Transverse colon (tissue), 4 donors: ENCODE measurements around the gene C1orf35.

ENCODE experiments used
- CTCF ChIP-seq, 5 experiments: fragments of 200-600 bp in 3 of 5; fragments of 450-650 bp in 2 of 5; sonication (generic) in 3 of 5; IDR thresholded peaks; 1 replicate in 2 of 5; 2 replicates in 3 of 5; pipeline ENCODE4 v1.5.1; 2016 to 2017; ENCODE audit warnings: antibody characterized with exemption in 5 of 5, inconsistent platforms in 3 of 5, mild to moderate bottlenecking in 2 of 5, moderate library complexity in 1 of 5
- EP300 ChIP-seq: sonication (generic); formaldehyde crosslinking; IDR thresholded peaks from one replicate; pipeline ENCODE4 v1.6.1; 2017; ENCODE audit warnings: antibody characterized with exemption, low read depth
- POLR2A ChIP-seq: fragments of 450-650 bp; IDR thresholded peaks from one replicate; pipeline ENCODE4 v1.6.1; 2016; ENCODE audit warnings: antibody characterized with exemption, mild to moderate bottlenecking, moderate library complexity
- POLR2AphosphoS5 ChIP-seq, 3 donors: sonication (generic); formaldehyde crosslinking; IDR thresholded peaks; one replicate each; pipeline ENCODE4 v1.6.1; 2016; ENCODE audit warnings: antibody characterized with exemption in 3 of 3

- no peak for TF ChIP-seq CTCF (IDR thresholded peaks at IDR 0.05)
- TF ChIP-seq POLR2AphosphoS5 (IDR thresholded peaks at IDR 0.05), result no peak
- TF ChIP-seq POLR2A, result no peak
- TF ChIP-seq EP300, result no peak
Measured at GRCh38 chr1:228110556-228110955, 7.4 kb upstream of the C1orf35 start.
